ENCODE data around the gene THAP4.

The THAP4 gene

GRCh38 chr2:241553512-241553830 is 83.5 kb downstream of the THAP4 start (continued):
- TF ChIP-seq PATZ1 (CRISPR knock-in tag; IDR thresholded peaks at IDR 0.05; ENCODE audit: borderline replicate concordance), result no peak
- no peak for TF ChIP-seq ARNTL (CRISPR knock-in tag; IDR thresholded peaks at IDR 0.05; ENCODE audit: borderline replicate concordance, low read depth)
- no peak for TF ChIP-seq ESRRG (CRISPR knock-in tag; IDR thresholded peaks at IDR 0.05)
- no peak for TF ChIP-seq SNAI2 (CRISPR knock-in tag; IDR thresholded peaks at IDR 0.05)
- TF ChIP-seq GLIS3 (CRISPR knock-in tag; IDR thresholded peaks at IDR 0.05), result no peak
- TF ChIP-seq PPARA (CRISPR knock-in tag; IDR thresholded peaks at IDR 0.05; ENCODE audit: borderline replicate concordance), result no peak
- TF ChIP-seq TOX (CRISPR knock-in tag; IDR thresholded peaks at IDR 0.05; ENCODE audit: borderline replicate concordance), result no peak
- TF ChIP-seq ZNF565 (CRISPR knock-in tag; conservative IDR thresholded peaks at IDR 0.05; ENCODE audit: low read depth), result no peak
- TF ChIP-seq, protein P1, sequence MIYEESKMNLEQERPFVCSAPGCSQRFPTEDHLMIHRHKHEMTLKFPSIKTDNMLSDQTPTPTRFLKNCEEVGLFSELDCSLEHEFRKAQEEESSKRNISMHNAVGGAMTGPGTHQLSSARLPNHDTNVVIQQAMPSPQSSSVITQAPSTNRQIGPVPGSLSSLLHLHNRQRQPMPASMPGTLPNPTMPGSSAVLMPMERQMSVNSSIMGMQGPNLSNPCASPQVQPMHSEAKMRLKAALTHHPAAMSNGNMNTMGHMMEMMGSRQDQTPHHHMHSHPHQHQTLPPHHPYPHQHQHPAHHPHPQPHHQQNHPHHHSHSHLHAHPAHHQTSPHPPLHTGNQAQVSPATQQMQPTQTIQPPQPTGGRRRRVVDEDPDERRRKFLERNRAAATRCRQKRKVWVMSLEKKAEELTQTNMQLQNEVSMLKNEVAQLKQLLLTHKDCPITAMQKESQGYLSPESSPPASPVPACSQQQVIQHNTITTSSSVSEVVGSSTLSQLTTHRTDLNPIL (CRISPR knock-in tag; IDR thresholded peaks at IDR 0.05; ENCODE audit: low read depth), result no peak
- TF ChIP-seq BACH2 (CRISPR knock-in tag; IDR thresholded peaks at IDR 0.05; ENCODE audit: borderline replicate concordance), result no peak
- no peak for TF ChIP-seq ZNF8 (CRISPR knock-in tag; IDR thresholded peaks at IDR 0.05)

DNA sequence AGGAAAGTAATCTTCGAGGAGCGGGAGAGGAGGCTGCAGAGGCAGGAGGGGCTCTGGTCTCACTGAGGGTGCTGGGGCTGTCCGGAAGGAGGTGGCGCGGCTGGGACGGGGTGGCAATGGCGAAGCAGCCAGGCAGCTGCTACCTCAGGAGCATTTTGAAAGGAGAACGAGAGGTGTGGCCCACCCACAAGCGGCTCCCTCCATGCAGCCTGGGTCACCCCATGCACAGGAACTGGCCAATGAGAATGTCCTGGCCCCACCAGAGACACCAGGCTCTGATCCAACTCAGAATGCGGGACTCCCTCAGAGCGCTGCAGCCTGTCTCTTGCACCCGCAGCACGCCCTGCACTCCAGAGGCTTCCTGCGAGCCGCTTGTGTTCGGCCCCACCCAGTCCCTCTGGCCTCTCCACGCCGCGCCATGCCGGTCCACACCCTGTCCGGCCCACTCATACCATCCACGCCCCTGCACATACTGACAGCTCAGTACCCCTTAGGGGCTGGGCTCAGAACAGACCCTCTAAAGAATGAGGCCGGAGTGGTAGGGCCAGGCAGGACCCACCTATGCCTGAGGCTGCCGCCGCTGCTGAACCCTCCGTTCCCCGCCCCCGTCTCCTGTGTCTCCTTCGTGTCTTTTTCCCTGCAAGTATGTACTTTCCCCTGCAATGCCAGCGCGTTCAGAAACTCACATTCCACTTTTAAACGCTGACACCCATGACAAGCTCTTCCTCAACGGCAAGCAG is 84.8 kb downstream of the THAP4 start:
- no peak for ATAC-seq
- no peak for TF ChIP-seq ISL1 (CRISPR knock-in tag; IDR thresholded peaks at IDR 0.05)
- TF ChIP-seq OSR1 (CRISPR knock-in tag; IDR thresholded peaks at IDR 0.05), result no peak

- ATAC-seq, result no peak
- no peak for TF ChIP-seq OSR1 (CRISPR knock-in tag; IDR thresholded peaks at IDR 0.05)
- no peak for TF ChIP-seq ARNTL (CRISPR knock-in tag; IDR thresholded peaks at IDR 0.05; ENCODE audit: borderline replicate concordance, low read depth)
- TF ChIP-seq, protein P1 (CRISPR knock-in tag; IDR thresholded peaks at IDR 0.05; ENCODE audit: low read depth), result no peak
- no peak for TF ChIP-seq PPARA (CRISPR knock-in tag; IDR thresholded peaks at IDR 0.05; ENCODE audit: borderline replicate concordance)
- TF ChIP-seq RARB (CRISPR knock-in tag; IDR thresholded peaks at IDR 0.05), result no peak
- TF ChIP-seq ZC3H10 (CRISPR knock-in tag; IDR thresholded peaks at IDR 0.05), result no peak
- TF ChIP-seq TOX (CRISPR knock-in tag; IDR thresholded peaks at IDR 0.05; ENCODE audit: borderline replicate concordance), result no peak
- TF ChIP-seq ZFP3 (CRISPR knock-in tag; IDR thresholded peaks at IDR 0.05), result no peak
- no peak for TF ChIP-seq ZNF8 (CRISPR knock-in tag; IDR thresholded peaks at IDR 0.05)
- no peak for TF ChIP-seq GLIS3 (CRISPR knock-in tag; IDR thresholded peaks at IDR 0.05)
- TF ChIP-seq, protein P2, sequence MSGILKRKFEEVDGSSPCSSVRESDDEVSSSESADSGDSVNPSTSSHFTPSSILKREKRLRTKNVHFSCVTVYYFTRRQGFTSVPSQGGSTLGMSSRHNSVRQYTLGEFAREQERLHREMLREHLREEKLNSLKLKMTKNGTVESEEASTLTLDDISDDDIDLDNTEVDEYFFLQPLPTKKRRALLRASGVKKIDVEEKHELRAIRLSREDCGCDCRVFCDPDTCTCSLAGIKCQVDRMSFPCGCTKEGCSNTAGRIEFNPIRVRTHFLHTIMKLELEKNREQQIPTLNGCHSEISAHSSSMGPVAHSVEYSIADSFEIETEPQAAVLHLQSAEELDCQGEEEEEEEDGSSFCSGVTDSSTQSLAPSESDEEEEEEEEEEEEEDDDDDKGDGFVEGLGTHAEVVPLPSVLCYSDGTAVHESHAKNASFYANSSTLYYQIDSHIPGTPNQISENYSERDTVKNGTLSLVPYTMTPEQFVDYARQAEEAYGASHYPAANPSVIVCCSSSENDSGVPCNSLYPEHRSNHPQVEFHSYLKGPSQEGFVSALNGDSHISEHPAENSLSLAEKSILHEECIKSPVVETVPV (CRISPR knock-in tag; IDR thresholded peaks at IDR 0.05), result no peak
- no peak for TF ChIP-seq TCF4 (CRISPR knock-in tag; IDR thresholded peaks at IDR 0.05; ENCODE audit: borderline replicate concordance)
- TF ChIP-seq PATZ1 (CRISPR knock-in tag; IDR thresholded peaks at IDR 0.05; ENCODE audit: borderline replicate concordance), result no peak
- TF ChIP-seq SNAI2 (CRISPR knock-in tag; IDR thresholded peaks at IDR 0.05), result no peak
These were observed 85.4 kb downstream of the THAP4 start for GRCh38 chr2:241551599-241551997.
